IMR-90 (cell line): ENCODE measurements around the gene ZNF548. TPM values are rescaled to one million over a fixed set of nuclear protein-coding genes. Genes with fewer than 3 reads are reported as not detected.

Experiments
- ATAC-seq: fragments of 200-7000 bp; cut with Tn5 transposase; 2 replicates; pipeline ENCODE4 v1.9.1; 2020; ENCODE audit warnings: low read depth, mild to moderate bottlenecking, moderate library complexity
- BruUV-seq: library from RNA; stranded (reverse); fragments of 400-500 nt; replicated peaks from 2 replicates; lab custom pipeline; 2021; lab: Mats Ljungman, UMichigan
- CTCF ChIA-PET: fragments of 300-600 bp; formaldehyde crosslinking; extraction: SDS; loops from one replicate; lab custom pipeline; 2021; ENCODE audit warnings: antibody characterized with exemption; lab: Yijun Ruan, JAX
- POLR2A ChIA-PET: fragments of 300-600 bp; sonication (Branson Sonifier 250); formaldehyde crosslinking; loops from one replicate; lab custom pipeline; 2022; ENCODE audit warnings: antibody characterized with exemption; ENCODE audit not compliant: unreplicated experiment; lab: Charles Lee
- DNase-seq: peaks from one replicate; pipeline ENCODE4 v3.0.0; 2013
- H2AFZ ChIP-seq: replicated peaks from 2 replicates; pipeline ENCODE3; 2013; ENCODE audit warnings: low read length, mild to moderate bottlenecking; ENCODE audit not compliant: poor library complexity
- H2AK5ac ChIP-seq: 2 replicates; pipeline ENCODE4 v1.6.1; 2013; ENCODE audit warnings: low read depth, low read length, inconsistent platforms
- H2AK9ac ChIP-seq: replicated peaks from 2 replicates; pipeline ENCODE3; 2013; ENCODE audit warnings: mild to moderate bottlenecking, low read depth, low read length, moderate library complexity; ENCODE audit not compliant: poor library complexity
- H2BK120ac ChIP-seq: 2 replicates; pipeline ENCODE4 v1.6.1; 2013; ENCODE audit warnings: low read depth, low read length, inconsistent platforms
- H2BK15ac ChIP-seq: 3 replicates; pipeline ENCODE4 v1.6.1; 2013; ENCODE audit warnings: low read depth, low read length, inconsistent platforms
- H2BK20ac ChIP-seq: 2 replicates; pipeline ENCODE4 v1.6.1; 2013; ENCODE audit warnings: low read depth, mild to moderate bottlenecking, inconsistent platforms, low read length, moderate library complexity
- H2BK5ac ChIP-seq: 2 replicates; pipeline ENCODE4 v1.6.1; 2013; ENCODE audit warnings: mild to moderate bottlenecking, low read depth, low read length, inconsistent platforms; ENCODE audit not compliant: poor library complexity, severe bottlenecking
- H3K14ac ChIP-seq: replicated peaks from 2 replicates; pipeline ENCODE4 v1.6.1; 2013; ENCODE audit warnings: low read depth, low read length, inconsistent platforms
- H3K18ac ChIP-seq: 2 replicates; pipeline ENCODE4 v1.6.1; 2013; ENCODE audit warnings: low read depth, low read length, control low read depth
- H3K23ac ChIP-seq: 2 replicates; pipeline ENCODE4 v1.6.1; 2013; ENCODE audit warnings: low read depth, low read length, inconsistent platforms
- H3K27ac ChIP-seq: 2 replicates; pipeline ENCODE4 v1.5.1; 2013; ENCODE audit warnings: mild to moderate bottlenecking, control low read depth, low read length; ENCODE audit not compliant: insufficient read depth
- H3K27me3 ChIP-seq: 2 replicates; pipeline ENCODE4 v1.6.1; 2013; ENCODE audit warnings: low read length; ENCODE audit not compliant: control insufficient read depth, insufficient read depth
- H3K36me3 ChIP-seq: 2 replicates; pipeline ENCODE4 v1.6.1; 2013; ENCODE audit warnings: low read length, mixed read lengths; ENCODE audit not compliant: control insufficient read depth, insufficient read depth
- H3K4ac ChIP-seq: 2 replicates; pipeline ENCODE4 v1.6.1; 2013; ENCODE audit warnings: low read depth, low read length, inconsistent platforms
- H3K4me1 ChIP-seq: 2 replicates; pipeline ENCODE4 v1.6.1; 2013; ENCODE audit warnings: low read length, mixed read lengths; ENCODE audit not compliant: control insufficient read depth, insufficient read depth
- H3K4me2 ChIP-seq: 2 replicates; pipeline ENCODE4 v1.6.1; 2013; ENCODE audit warnings: low read depth, mild to moderate bottlenecking, control low read depth, low read length, moderate library complexity
- H3K4me3 ChIP-seq: 2 replicates; pipeline ENCODE4 v1.5.1; 2013; ENCODE audit warnings: low read depth, mild to moderate bottlenecking, control low read depth, low read length, moderate library complexity; ENCODE audit not compliant: insufficient read depth
- H3K56ac ChIP-seq: 2 replicates; pipeline ENCODE4 v1.6.1; 2013; ENCODE audit warnings: low read length, inconsistent platforms; ENCODE audit not compliant: insufficient read depth; ENCODE audit errors: extremely low read depth
- H3K79me1 ChIP-seq, 2 experiments: 2 replicates each; pipeline ENCODE4 v1.6.1; 2013; ENCODE audit warnings: low read length in 2 of 2, inconsistent platforms in 1 of 2, low read depth in 1 of 2
- H3K9ac ChIP-seq: 2 replicates; pipeline ENCODE4 v1.6.1; 2013; ENCODE audit warnings: low read depth, low read length, control low read depth
- H3K9me1 ChIP-seq: 2 replicates; pipeline ENCODE4 v1.6.1; 2013; ENCODE audit warnings: low read length, inconsistent platforms; ENCODE audit not compliant: insufficient read depth
- H3K9me3 ChIP-seq: 2 replicates; pipeline ENCODE4 v1.6.1; 2013; ENCODE audit warnings: low read length; ENCODE audit not compliant: control insufficient read depth, insufficient read depth
- H4K20me1 ChIP-seq: 2 replicates; pipeline ENCODE4 v1.6.1; 2013; ENCODE audit warnings: low read length, inconsistent platforms; ENCODE audit not compliant: insufficient read depth
- H4K5ac ChIP-seq: 2 replicates; pipeline ENCODE4 v1.6.1; 2013; ENCODE audit warnings: mild to moderate bottlenecking, low read depth, low read length, control low read depth
- H4K8ac ChIP-seq, 2 experiments: 2 replicates each; pipeline ENCODE4 v1.6.1; 2013; ENCODE audit warnings: low read depth in 2 of 2, low read length in 2 of 2, control low read depth in 1 of 2, inconsistent platforms in 1 of 2
- H4K91ac ChIP-seq: 2 replicates; pipeline ENCODE4 v1.6.1; 2013; ENCODE audit warnings: low read depth, low read length, inconsistent platforms; ENCODE audit not compliant: insufficient read depth
- FOS ChIP-seq: fragments of 150-350 bp; IDR thresholded peaks from 2 replicates; pipeline ENCODE4 v1.6.1; 2016; ENCODE audit warnings: low read depth, low read length
- NFE2L2 ChIP-seq: fragments of 150-350 bp; IDR thresholded peaks from 2 replicates; pipeline ENCODE4 v1.6.1; 2016; ENCODE audit warnings: low read depth, mild to moderate bottlenecking, low read length
- POLR2A ChIP-seq: IDR thresholded peaks from 2 replicates; pipeline ENCODE4 v1.6.1; 2012; ENCODE audit warnings: mild to moderate bottlenecking, low read depth, low read length
- RAD21 ChIP-seq: IDR thresholded peaks from 2 replicates; pipeline ENCODE4 v1.6.1; 2012; ENCODE audit warnings: low read length, improper control_type of control experiment
- RFX5 ChIP-seq: IDR thresholded peaks from 2 replicates; pipeline ENCODE4 v1.8.0; 2012; ENCODE audit warnings: low read depth, mild to moderate bottlenecking, low read length, moderate library complexity
- dilution Hi-C: fragments of 300-500 bp; cut with HindIII; formaldehyde crosslinking; loops from one replicate; pipeline ENCODE4 v1.14.3; 2018; ENCODE audit warnings: low sequenced_read_pairs; ENCODE audit not compliant: unreplicated experiment
- in situ Hi-C: fragments of 300-500 bp; cut with MboI; formaldehyde crosslinking; loops from 3 replicates; pipeline ENCODE4 v1.14.3; 2019; ENCODE audit warnings: low sequenced_read_pairs, inconsistent platforms, mixed read lengths
- intact Hi-C: fragments of 100-400 bp; cut with micrococcal nuclease; formaldehyde crosslinking; loops from 2 replicates; pipeline ENCODE4 v1.10.0; 2022
- polyA plus RNA-seq, 3 experiments: library from polyadenylated mRNA; depleted of rRNA; stranded (reverse); fragments of >200 nt; gene quantifications; 2 replicates each; pipeline ENCODE4 v1.2.3, GENCODE V29; 2012; ENCODE audit warnings: low replicate concordance in 1 of 3
- total RNA-seq: library from RNA; depleted of rRNA; stranded (reverse); fragments of >200 nt; gene quantifications from 2 replicates; pipeline ENCODE4 v1.2.3, GENCODE V29; 2012

Gene ZNF548
- total and polyA plus RNA-seq, 2 of the 4 experiments (the other 2 are of a cell fraction): 7.5 to 24.2 TPM

- Histone ChIP-seq H2BK5ac (no peak overlapping the region), H3K27ac (no peak overlapping the region), H3K4me2 (no peak overlapping the region), H2AK9ac (no peak overlapping the region), H3K9ac (no peak overlapping the region), H4K91ac (no peak overlapping the region), H3K9me1 (no peaks in the 10 kb centered on the region), H3K4ac (no peak overlapping the region), H3K79me1 (no peaks in the 10 kb centered on the region), H3K14ac (no peak overlapping the region), H2BK120ac (no peak overlapping the region), H2BK20ac (no peak overlapping the region), H3K56ac (no peak overlapping the region), H3K4me3 (no peak overlapping the region), H2AK5ac (no peak overlapping the region), H3K27me3 (no peaks in the 10 kb centered on the region), H4K8ac (no peak overlapping the region), H2BK15ac (no peak overlapping the region), H3K23ac (no peak overlapping the region), H4K20me1 (no peaks in the 10 kb centered on the region), H4K5ac (no peak overlapping the region), H3K9me3 (peaks cover 27% of the 10 kb centered on the region), H3K18ac (no peak overlapping the region), H3K4me1 (no peaks in the 10 kb centered on the region), H3K36me3 (peaks cover 21% of the 10 kb centered on the region), H2AFZ (no peak overlapping the region)
- no TSS peak for BruUV-seq
- intact Hi-C loops (no loop called here), in situ Hi-C loops (loop anchor here (25.0 kb wide), 1 partner anchor 969 kb away; the partner anchor contains the start of gene ZNF583), dilution Hi-C loops (no loop called here)
- CTCF ChIA-PET: no interaction called here
- TF ChIP-seq RFX5: no peak
- no peak for TF ChIP-seq RAD21
- no peak for TF ChIP-seq NFE2L2
- no peak for TF ChIP-seq POLR2A
- no peak for TF ChIP-seq FOS
- DNase-seq (no peak), ATAC-seq (no peak)
- POLR2A ChIA-PET: no interaction called here
Measured at GRCh38 chr19:57380923-57381322, 8.7 kb upstream of the ZNF548 start.
